EL (cell line): Measurements from ENCODE around the gene IGF2.

Source experiments
- DNase-seq: peaks from one replicate; pipeline ENCODE4 v3.0.0-alpha.2; 2016

IGF2 gene

GRCh38 chr11:2153581-2154194 is 14.5 kb upstream of the IGF2 start:
- no peak for DNase-seq

- peak; percentile 70 for DNase-seq
These were observed 12.5 kb upstream of the IGF2 start for GRCh38 chr11:2151500-2152257.

GRCh38 chr11:2149864-2150847 is 11.0 kb upstream of the IGF2 start:
- DNase-seq: peak; percentile 49

- DNase-seq: no peak
These were observed 10.3 kb upstream of the IGF2 start for GRCh38 chr11:2149460-2149859.

- DNase-seq: no peak
These were observed 9.4 kb upstream of the IGF2 start for GRCh38 chr11:2148595-2148994.

- DNase-seq: no peak
These were observed 8.2 kb upstream of the IGF2 start for GRCh38 chr11:2147391-2147790.

DNA sequence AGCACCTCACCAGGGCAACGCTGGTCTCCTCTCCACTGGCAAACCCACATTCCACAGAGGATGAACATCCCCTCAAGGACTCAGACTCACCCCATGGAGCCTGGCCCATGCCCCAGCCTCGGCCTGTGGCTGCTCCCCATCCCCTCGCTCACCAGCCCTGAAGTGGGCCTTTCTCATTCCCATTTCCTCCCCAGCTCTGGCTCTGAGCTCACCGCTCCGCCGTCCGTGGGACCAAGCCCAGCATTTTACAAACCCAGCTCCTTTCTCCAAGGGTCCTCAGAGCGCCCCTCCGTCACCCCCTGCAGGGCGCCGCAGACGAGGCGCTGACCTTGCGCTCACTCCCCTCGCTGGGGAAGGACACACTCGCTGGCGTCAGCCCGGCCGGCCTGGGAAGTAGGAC is 6.9 kb upstream of the IGF2 start:
- DNase-seq: no peak

GRCh38 chr11:2144544-2145248 is 5.5 kb upstream of the IGF2 start:
- no peak for DNase-seq

DNA sequence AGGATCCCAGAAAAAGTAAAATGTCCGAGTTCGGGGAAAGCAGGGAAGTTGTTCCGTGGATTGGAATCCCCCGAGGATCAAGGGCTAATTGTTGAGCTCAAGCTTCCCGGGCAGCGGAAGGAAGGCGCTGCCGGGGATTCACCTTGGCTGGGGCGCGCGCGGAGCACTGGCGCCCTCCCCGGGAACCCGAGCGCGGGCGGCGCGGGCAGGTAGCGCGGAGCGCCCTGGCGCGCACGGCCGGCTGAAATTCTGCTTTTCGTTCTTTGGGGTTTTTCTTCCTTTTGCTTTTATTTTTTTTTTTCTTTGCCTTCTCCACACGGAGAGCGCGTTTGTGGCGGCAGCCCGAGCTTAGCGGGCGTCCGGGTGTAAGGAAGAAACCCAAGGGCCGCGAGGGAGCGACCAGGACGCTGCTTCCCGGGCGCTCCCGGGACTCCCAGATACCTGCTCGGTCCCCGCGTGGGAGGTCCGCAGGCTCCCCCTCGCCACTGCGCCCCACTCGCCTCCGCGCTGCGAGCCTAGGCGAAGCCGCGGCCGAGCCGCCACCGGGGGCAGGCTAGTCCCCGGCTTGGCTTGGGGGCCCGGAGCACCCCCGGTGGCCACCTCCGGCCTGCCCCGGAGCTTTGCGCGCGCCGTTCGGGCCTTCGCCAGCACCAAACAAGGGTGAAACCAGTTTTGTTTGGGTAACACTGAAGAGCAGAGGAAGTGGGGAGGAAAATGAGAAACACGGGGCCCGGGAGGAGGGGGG is 4.8 kb upstream of the IGF2 start:
- no peak for DNase-seq

DNA sequence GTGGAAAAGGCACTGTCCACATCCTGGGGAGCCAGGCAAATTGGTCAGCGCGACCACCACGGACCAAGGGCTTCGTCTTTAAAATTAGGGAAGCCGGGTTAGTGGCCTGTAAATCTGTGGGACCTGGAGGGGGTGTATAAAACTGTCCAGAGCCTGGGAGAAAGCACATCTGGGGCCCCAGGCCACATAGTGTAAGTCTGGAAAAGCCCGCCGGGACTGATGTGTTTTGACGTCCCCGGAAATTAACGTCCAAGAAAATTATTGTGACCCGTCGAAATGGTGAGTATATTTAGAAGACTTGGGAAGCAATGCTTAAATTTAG is 4.2 kb upstream of the IGF2 start:
- DNase-seq: no peak

- DNase-seq: peak; percentile 69
These were observed 3.6 kb upstream of the IGF2 start for GRCh38 chr11:2142762-2143202.

DNA sequence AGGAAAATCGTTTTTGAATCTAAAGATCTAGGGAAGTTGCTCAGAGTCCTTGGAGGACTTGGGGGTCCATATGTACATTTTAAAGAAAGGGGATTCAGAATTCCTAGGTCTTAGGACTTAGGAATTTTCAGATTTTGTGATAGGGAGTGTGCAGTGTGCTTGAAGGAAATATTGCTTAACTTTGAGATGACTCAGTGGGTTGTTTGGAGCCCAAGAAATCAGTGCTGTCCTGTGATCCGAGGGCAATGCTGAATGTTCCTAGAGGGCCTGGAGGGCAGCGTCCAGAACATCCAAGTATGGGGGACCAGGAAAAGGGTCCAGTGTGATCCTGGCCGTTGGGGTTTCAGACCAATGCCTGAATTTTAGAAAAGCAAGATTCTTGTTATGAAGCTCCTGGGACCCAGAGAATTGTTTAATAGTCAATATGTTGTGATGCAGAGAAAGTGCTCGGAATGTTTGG is 3.1 kb upstream of the IGF2 start:
- DNase-seq: peak; percentile 57

- no peak for DNase-seq
These were observed 1.5 kb upstream of the IGF2 start for GRCh38 chr11:2140411-2141400.

- no peak for DNase-seq
These were observed 590 bp upstream of the IGF2 start for GRCh38 chr11:2139621-2140337.

GRCh38 chr11:2138431-2139122 is 612 bp downstream of the IGF2 start:
- DNase-seq: no peak

- DNase-seq: no peak
These were observed 1.1 kb downstream of the IGF2 start for GRCh38 chr11:2138068-2138430.

GRCh38 chr11:2137202-2138067 is 1.8 kb downstream of the IGF2 start:
- DNase-seq: peak; percentile 71

DNA sequence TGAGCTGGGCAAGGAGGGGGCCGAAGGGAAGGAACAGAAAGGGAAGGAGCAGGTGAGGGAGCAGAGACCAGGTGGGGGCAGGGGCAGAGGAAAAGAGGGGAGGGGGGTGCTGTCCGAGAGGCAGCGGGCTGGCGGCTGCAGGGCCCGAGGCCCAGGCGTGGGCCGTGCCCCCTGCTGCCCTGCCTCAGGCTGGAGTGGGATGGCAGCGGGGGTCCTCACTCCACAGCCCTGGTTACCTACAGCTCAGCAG is 2.3 kb downstream of the IGF2 start:
- DNase-seq: no peak
